Activated naive CD8-positive, alpha-beta T cell treated with anti-CD3 and anti-CD28 coated beads for 36 hours (primary cell): ENCODE results near the gene KLF1. TPM values are rescaled to one million over a fixed set of nuclear protein-coding genes. Genes with fewer than 3 reads are reported as not detected.
"Not testable (repeated sequence)": the region's sequence is repeated elsewhere in the genome, so short reads cannot be mapped to it uniquely, and the experiment has no call there.

ENCODE experiments used
- DNase-seq: peaks from one replicate; pipeline ENCODE4 v3.0.0; 2021
- H3K27ac Mint-ChIP-seq: one replicate; pipeline ENCODE4 v1.8.0; 2022; ENCODE audit warnings: mild to moderate bottlenecking, moderate library complexity, mixed read lengths
- H3K27me3 Mint-ChIP-seq: one replicate; pipeline ENCODE4 v1.8.0; 2022; ENCODE audit warnings: mild to moderate bottlenecking, mixed read lengths
- H3K36me3 Mint-ChIP-seq: one replicate; pipeline ENCODE4 v1.8.0; 2021; ENCODE audit warnings: mild to moderate bottlenecking, mixed read lengths
- H3K4me1 Mint-ChIP-seq: one replicate; pipeline ENCODE4 v1.8.0; 2021; ENCODE audit warnings: mixed read lengths
- H3K4me3 Mint-ChIP-seq: one replicate; pipeline ENCODE4 v1.8.0; 2022; ENCODE audit warnings: mild to moderate bottlenecking, moderate library complexity, mixed read lengths
- H3K9me3 Mint-ChIP-seq: one replicate; pipeline ENCODE4 v1.8.0; 2022; ENCODE audit warnings: mixed read lengths
- total RNA-seq, 2 experiments: library from RNA; stranded (reverse); gene quantifications; one replicate each; pipeline ENCODE4 v1.2.3, GENCODE V29; 2021

KLF1 gene
- total RNA-seq, 2 experiments from 2014 or later = 0.34 to 0.39 TPM

GRCh38 chr19:12864721-12865715, 22.0 kb downstream of the KLF1 start:
- H3K4me1 Mint-ChIP-seq = peaks cover 4% of the 10 kb centered on the region
- H3K36me3 Mint-ChIP-seq = no peaks in the 10 kb centered on the region
- no peaks in the 10 kb centered on the region for H3K27me3 Mint-ChIP-seq
- H3K9me3 Mint-ChIP-seq = no peaks in the 10 kb centered on the region
- DNase-seq = no peak
- no peak overlapping the region for H3K27ac Mint-ChIP-seq
- H3K4me3 Mint-ChIP-seq = no peak overlapping the region

GRCh38 chr19:12864143-12864542, 22.9 kb downstream of the KLF1 start:
- H3K27ac Mint-ChIP-seq = no peak overlapping the region
- no peaks in the 10 kb centered on the region for H3K36me3 Mint-ChIP-seq
- H3K4me3 Mint-ChIP-seq = no peak overlapping the region
- no peaks in the 10 kb centered on the region for H3K9me3 Mint-ChIP-seq
- no peak for DNase-seq
- H3K4me1 Mint-ChIP-seq = peaks cover 4% of the 10 kb centered on the region
- no peaks in the 10 kb centered on the region for H3K27me3 Mint-ChIP-seq

GRCh38 chr19:12859546-12859945, 27.5 kb downstream of the KLF1 start:
- no peaks in the 10 kb centered on the region for H3K4me1 Mint-ChIP-seq
- H3K27me3 Mint-ChIP-seq = no peaks in the 10 kb centered on the region
- no peak overlapping the region for H3K27ac Mint-ChIP-seq
- no peak for DNase-seq
- H3K4me3 Mint-ChIP-seq = no peak overlapping the region
- no peaks in the 10 kb centered on the region for H3K9me3 Mint-ChIP-seq
- no peaks in the 10 kb centered on the region for H3K36me3 Mint-ChIP-seq

GRCh38 chr19:12858041-12858928, 28.7 kb downstream of the KLF1 start:
- Mint-ChIP-seq H3K36me3 (no peaks in the 10 kb centered on the region), H3K9me3 (no peaks in the 10 kb centered on the region), H3K27me3 (no peaks in the 10 kb centered on the region), H3K27ac (no peak overlapping the region), H3K4me3 (no peak overlapping the region), H3K4me1 (no peaks in the 10 kb centered on the region)
- no peak for DNase-seq

GRCh38 chr19:12856653-12857052, 30.3 kb downstream of the KLF1 start:
- no peak overlapping the region for H3K27ac Mint-ChIP-seq
- no peaks in the 10 kb centered on the region for H3K9me3 Mint-ChIP-seq
- no peak for DNase-seq
- no peaks in the 10 kb centered on the region for H3K36me3 Mint-ChIP-seq
- no peaks in the 10 kb centered on the region for H3K27me3 Mint-ChIP-seq
- H3K4me1 Mint-ChIP-seq = no peaks in the 10 kb centered on the region
- no peak overlapping the region for H3K4me3 Mint-ChIP-seq

- peaks cover 7% of the 10 kb centered on the region for H3K4me1 Mint-ChIP-seq
- H3K27me3 Mint-ChIP-seq = peaks cover 48% of the 10 kb centered on the region
- no peaks in the 10 kb centered on the region for H3K9me3 Mint-ChIP-seq
- H3K27ac Mint-ChIP-seq = no peak overlapping the region
- H3K4me3 Mint-ChIP-seq = peak overlapping the region; percentile 68
- no peaks in the 10 kb centered on the region for H3K36me3 Mint-ChIP-seq
- DNase-seq = peak; percentile 90
These were observed 39.6 kb downstream of the KLF1 start for GRCh38 chr19:12847159-12848139.

- not testable (repeated sequence) for DNase-seq, H3K36me3 Mint-ChIP-seq, H3K4me1 Mint-ChIP-seq, H3K9me3 Mint-ChIP-seq, H3K27ac Mint-ChIP-seq, H3K4me3 Mint-ChIP-seq
- H3K27me3 Mint-ChIP-seq = peaks cover 54% of the 10 kb centered on the region
These were observed 40.4 kb downstream of the KLF1 start for GRCh38 chr19:12846613-12847012.

DNA sequence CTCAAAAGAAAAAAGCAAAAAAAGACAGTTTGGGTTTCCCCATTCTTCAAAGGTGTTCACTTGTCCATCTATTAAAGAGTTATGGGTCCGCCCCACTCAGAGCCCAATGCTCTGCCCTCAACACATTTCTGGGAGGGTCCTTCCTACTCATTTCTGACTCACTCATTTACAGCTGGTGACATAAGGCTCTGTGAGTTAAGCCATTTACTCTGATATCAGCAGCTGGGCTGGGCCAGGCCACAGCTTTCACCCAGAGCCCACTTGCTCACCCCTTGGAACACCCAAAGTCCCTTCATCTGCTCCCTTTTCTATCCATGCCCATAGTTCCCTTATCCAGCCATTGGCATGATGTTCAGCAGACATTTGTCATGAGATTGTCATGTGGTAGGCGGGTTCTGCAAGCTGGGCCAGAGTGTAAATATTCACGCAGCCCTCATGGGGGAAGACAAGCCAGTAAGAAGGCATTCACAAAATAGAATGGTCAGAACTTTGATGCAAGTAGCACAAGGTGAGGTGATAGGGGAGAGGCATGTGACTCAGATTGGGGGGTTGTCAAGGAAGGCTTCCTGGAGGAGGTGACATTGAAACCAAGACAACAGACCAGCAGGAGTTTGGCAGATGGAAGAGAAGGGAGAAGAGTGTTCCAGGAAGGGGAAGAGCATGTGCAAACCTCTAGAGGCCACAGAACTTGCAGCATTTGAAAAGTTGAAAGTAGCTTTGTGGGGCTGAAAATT, 42.8 kb downstream of the KLF1 start:
- H3K36me3 Mint-ChIP-seq = no peaks in the 10 kb centered on the region
- no peak for DNase-seq
- peaks cover 79% of the 10 kb centered on the region for H3K27me3 Mint-ChIP-seq
- no peaks in the 10 kb centered on the region for H3K9me3 Mint-ChIP-seq
- no peak overlapping the region for H3K27ac Mint-ChIP-seq
- peaks cover 18% of the 10 kb centered on the region for H3K4me1 Mint-ChIP-seq
- no peak overlapping the region for H3K4me3 Mint-ChIP-seq

DNA sequence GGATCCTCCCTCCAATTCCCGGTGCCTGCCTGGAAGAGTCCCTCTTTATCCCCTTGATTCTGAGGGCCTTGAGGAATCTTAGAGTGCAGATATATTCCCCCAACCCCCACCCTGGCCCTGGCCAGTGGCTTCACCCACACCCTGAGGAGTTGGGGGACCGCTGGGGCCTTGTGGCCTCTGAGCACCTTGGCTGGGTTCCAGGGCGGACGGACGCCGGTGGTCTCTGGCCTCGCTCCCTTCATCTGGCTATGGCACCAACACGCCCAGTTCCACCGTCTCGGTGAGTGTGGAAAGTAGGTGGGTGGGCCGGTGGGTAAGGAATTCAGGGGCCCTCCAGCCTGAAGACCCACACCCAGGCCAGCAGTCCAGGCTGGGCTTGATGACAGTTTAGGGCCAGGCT, 43.7 kb downstream of the KLF1 start:
- Mint-ChIP-seq H3K27me3 (peaks cover 83% of the 10 kb centered on the region), H3K27ac (no peak overlapping the region), H3K36me3 (no peaks in the 10 kb centered on the region), H3K4me1 (peaks cover 20% of the 10 kb centered on the region), H3K4me3 (no peak overlapping the region), H3K9me3 (no peaks in the 10 kb centered on the region)
- no peak for DNase-seq

DNA sequence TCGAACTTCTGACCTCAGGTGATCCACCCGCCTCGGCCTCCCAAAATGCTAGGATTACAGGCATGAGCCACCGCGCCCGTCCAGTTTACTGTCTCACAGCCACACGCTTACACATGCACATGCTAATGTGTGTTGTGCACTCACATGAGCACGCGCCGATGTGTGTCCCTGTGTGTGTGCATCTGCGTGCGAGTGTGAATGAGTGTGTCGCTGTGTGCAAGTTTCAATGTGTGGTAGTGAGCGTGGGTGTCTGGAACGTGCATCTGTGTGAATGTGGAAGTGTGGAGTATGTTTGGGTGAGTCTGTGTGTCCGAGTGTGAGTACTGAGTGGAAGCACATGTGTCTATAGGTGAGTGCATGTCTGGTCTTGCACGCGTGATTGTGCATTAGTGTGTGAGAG, 44.5 kb downstream of the KLF1 start:
- Mint-ChIP-seq H3K27me3 (peaks cover 82% of the 10 kb centered on the region), H3K9me3 (no peaks in the 10 kb centered on the region), H3K4me3 (no peak overlapping the region), H3K36me3 (no peaks in the 10 kb centered on the region), H3K4me1 (peaks cover 17% of the 10 kb centered on the region), H3K27ac (no peak overlapping the region)
- DNase-seq = no peak

DNA sequence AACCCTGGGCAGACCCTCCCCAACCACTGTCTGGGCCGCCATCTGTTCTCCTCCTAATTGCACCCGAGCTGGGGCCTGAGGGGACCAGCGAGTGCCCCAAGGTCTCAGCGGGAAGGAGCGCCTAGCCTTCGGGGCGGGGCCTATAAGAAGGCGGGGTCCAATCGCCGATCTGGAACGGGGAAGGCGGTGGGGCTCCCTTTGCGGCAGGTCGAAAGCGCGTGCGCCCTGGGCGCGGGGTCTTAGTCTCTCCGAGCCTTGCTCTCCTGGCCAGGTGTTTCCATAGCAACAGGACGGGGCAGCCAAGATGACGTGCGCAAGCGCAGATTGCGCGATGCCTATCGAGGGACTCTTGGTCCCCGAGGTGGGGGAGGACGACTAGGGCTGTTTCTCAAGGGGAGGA, 45.9 kb downstream of the KLF1 start:
- Mint-ChIP-seq H3K27me3 (peaks cover 85% of the 10 kb centered on the region), H3K4me3 (no peak overlapping the region), H3K9me3 (no peaks in the 10 kb centered on the region), H3K36me3 (no peaks in the 10 kb centered on the region), H3K27ac (no peak overlapping the region), H3K4me1 (peaks cover 18% of the 10 kb centered on the region)
- peak; percentile 26 for DNase-seq

DNA sequence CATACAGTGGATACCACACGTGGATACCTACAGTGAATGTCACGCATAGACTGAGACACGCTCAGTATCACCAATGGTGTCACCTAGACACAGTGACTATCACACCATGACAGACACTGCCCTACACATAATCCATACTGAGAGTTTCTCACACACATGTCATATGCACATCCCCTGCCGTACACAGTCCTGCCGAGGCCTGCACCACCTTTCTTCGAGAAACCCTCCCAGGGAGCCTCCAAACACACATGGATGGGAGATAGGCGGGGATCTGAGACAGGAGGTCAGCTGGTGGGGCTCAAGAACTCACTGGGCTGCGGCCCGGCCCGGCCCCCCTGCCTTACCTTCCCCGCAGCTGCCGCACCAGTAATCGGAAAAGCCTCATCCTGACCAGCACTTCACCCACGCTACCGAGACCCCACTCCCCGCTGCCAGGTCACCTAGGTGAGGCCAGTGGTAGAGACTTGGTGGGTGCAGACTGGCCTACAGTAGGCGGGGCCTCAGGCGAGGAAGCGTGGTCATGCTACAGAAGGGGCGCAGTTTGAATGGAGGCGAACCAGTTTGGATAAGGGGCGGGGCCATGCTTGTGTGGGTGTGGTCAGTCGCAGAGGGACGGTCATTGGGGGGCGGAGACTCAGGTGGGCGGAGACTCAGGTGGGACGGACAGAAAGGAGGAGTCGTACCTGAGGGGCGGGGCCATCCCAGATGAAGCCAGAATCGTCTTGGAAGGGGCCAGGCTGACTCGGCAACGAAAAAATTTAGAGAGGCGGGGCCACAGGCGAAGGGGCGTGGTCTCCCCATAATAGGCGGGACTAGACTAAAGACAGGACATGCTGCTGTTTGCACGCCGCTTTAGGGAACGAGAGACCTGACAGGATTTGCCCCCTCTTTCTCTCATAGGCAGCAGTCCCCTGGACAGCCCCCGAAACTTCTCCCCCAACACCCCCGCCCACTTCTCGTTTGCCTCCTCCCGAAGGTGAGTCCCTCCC, 46.6 kb downstream of the KLF1 start:
- H3K4me1 Mint-ChIP-seq = peaks cover 18% of the 10 kb centered on the region
- peak; percentile 67 for DNase-seq
- peaks cover 89% of the 10 kb centered on the region for H3K27me3 Mint-ChIP-seq
- H3K27ac Mint-ChIP-seq = no peak overlapping the region
- no peaks in the 10 kb centered on the region for H3K9me3 Mint-ChIP-seq
- no peak overlapping the region for H3K4me3 Mint-ChIP-seq
- no peaks in the 10 kb centered on the region for H3K36me3 Mint-ChIP-seq
